ENCODE results near the gene SIRT2.
A peak's percentile ranks its signal among the peaks of the same experiment; 100 is the strongest.
"Not testable (repeated sequence)": the region's sequence is repeated elsewhere in the genome, so short reads cannot be mapped to it uniquely, and the experiment has no call there.

Gene SIRT2

DNA sequence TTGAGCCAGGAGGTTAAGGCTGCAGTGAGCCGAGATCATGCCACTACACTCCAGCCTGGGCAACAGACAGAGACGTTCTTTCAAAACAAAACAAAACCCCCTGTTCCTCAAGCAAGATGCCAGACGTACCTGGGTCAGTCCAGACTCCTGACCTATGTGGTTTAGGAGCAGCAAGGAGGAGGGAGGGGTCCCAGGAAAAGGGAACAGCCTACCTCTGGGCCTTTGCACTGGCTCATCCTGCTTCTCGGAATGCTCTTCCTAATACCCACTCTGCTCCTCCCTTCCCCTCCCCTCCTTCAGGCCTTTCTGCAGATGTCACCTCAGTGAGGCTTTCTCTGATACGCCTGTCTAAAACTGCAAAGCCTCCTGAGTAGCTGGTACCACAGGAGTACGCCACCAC is 30.9 kb downstream of the SIRT2 start:
- Mint-ChIP-seq H3K27me3 (no peaks in the 10 kb centered on the region), H3K36me3 (ENCODE audit: insufficient read depth) (peaks cover 33% of the 10 kb centered on the region), H3K4me1 (peaks cover 40% of the 10 kb centered on the region), H3K27ac (ENCODE audit: low read depth) (no peak overlapping the region), H3K4me3 (peak overlapping the region; percentile 86), H3K9me3 (no peaks in the 10 kb centered on the region)
- DNase-seq (ENCODE audit: low spot score in 2 of 2): no peak
- no peak for ATAC-seq (replicated peaks; ENCODE audit: extremely low read depth, poor library complexity, severe bottlenecking)

DNA sequence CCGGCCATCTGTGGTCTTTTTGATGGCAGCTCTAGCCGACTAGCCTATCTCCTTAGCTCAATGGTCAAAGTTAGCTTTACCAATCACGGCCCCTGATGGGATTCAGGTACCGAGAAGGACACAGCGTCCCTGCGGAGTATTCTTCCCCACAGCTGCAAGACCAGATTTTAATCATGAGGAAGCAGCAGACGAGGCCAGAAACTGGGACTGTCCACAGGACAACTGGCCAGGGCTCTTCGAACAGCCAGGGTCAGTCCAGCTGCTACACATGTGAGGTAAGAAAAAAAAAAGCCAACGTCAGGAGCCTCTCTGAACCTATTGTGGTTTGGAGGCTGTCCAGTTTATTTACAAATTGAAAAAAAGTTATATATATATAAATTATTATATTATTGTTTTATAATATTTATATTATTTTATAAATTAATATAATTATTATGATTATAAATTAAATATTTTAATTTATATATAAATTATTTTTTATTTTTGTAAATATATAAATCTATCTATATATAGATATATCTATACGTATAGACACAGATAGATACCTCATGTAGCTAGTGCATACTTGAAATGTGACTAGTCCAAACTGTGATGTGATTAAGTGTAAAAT is 32.1 kb downstream of the SIRT2 start:
- H3K4me3 Mint-ChIP-seq: no peak overlapping the region
- no peaks in the 10 kb centered on the region for H3K27me3 Mint-ChIP-seq
- no peak for ATAC-seq (replicated peaks; ENCODE audit: extremely low read depth, poor library complexity, severe bottlenecking)
- no peaks in the 10 kb centered on the region for H3K9me3 Mint-ChIP-seq
- peaks cover 30% of the 10 kb centered on the region for H3K36me3 Mint-ChIP-seq (ENCODE audit: insufficient read depth)
- H3K4me1 Mint-ChIP-seq: peaks cover 45% of the 10 kb centered on the region
- no peak overlapping the region for H3K27ac Mint-ChIP-seq (ENCODE audit: low read depth)
- DNase-seq (ENCODE audit: low spot score in 2 of 2): no peak

DNA sequence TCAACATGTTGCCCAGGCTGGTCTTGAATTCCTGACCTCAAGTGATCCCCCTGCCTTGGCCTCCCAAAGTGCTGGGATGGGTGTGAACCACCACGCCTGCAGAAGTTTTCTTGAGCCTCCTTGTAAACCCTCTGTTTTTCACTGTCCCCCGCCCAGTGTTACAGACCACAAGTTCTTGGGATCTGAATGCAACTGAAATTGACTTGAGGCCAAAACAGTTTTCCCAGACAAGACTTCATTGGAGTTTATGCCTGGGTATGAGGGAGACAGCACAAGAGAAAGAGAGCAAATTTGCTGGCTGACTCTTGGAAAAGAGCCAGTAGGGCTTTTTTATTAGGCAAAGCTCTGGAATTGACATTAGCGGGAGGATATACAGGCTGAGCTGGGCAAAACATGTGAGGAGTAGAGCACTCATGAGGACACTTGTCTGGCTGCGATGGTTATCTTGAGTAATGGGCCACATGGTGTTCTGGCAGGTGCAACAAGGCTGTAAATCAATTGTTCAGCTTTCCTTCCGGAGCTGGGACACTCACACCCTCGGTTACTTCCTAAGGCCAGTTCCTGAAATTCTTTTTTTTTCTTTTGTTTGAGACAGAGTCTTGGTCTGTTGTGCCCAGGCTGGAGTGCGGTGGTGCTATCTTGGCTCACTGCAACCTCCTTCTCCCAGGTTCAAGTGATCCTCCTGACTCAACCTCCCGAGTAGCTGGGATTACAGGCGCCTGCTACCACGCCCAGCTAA is 36.9 kb downstream of the SIRT2 start:
- Mint-ChIP-seq H3K4me1 (peaks cover 39% of the 10 kb centered on the region), H3K27me3 (no peaks in the 10 kb centered on the region), H3K36me3 (ENCODE audit: insufficient read depth) (peaks cover 22% of the 10 kb centered on the region), H3K4me3 (no peak overlapping the region), H3K27ac (ENCODE audit: low read depth) (no peak overlapping the region), H3K9me3 (no peaks in the 10 kb centered on the region)
- DNase-seq (ENCODE audit: low spot score in 2 of 2): no peak
- no peak for ATAC-seq (replicated peaks; ENCODE audit: extremely low read depth, poor library complexity, severe bottlenecking)

DNA sequence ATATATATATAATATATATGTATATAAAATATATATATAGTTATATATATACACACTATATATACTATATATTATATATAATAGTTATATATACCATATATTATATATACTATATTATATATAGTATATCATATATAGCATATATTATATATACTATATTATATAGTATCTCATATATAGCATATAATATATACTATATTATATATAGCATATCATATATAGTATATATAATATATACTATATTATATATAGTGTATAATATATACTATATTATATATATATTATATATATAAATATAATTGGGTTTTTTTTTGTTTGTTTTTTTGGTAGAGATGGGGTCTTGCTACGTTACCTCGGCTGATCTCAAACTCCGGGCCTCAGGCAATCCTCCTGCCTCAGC is 38.0 kb downstream of the SIRT2 start:
- Mint-ChIP-seq H3K9me3 (no peaks in the 10 kb centered on the region), H3K27ac (ENCODE audit: low read depth) (no peak overlapping the region), H3K36me3 (ENCODE audit: insufficient read depth) (peaks cover 23% of the 10 kb centered on the region), H3K4me1 (peaks cover 49% of the 10 kb centered on the region), H3K4me3 (no peak overlapping the region), H3K27me3 (no peaks in the 10 kb centered on the region)
- DNase-seq (ENCODE audit: low spot score in 2 of 2) (no peak), ATAC-seq (replicated peaks; ENCODE audit: extremely low read depth, poor library complexity, severe bottlenecking) (no peak)

DNA sequence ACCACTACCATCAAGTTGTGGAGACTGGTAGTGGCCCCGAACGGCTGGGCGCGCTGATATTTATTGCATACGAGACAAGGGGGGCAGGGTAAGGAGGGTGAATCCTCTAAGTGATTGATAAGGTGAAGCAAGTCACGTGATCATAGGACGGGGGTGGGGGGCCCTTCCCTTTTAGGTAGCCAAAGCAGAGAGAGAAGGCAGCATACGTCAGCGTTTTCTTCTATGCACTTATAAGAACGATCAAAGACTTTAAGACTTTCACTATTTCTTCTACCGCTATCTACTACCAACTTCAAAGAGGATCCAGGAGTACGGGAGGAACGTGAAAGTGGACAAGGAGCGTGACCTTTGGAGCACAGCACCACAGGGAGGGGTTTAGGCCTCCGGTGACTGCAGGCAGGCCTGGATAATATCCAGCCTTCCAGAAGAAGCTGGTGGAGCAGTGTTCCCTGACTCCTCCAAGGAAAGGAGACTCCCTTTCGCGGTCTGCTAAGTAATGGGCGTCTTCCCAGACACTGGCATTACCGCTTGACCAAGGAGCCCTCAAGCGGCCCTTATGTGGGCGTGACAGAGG is 39.7 kb downstream of the SIRT2 start:
- H3K9me3 Mint-ChIP-seq; H3K4me3 Mint-ChIP-seq; DNase-seq (ENCODE audit: low spot score in 2 of 2); H3K27me3 Mint-ChIP-seq; ATAC-seq (replicated peaks; ENCODE audit: extremely low read depth, poor library complexity, severe bottlenecking); H3K36me3 Mint-ChIP-seq (ENCODE audit: insufficient read depth); H3K27ac Mint-ChIP-seq (ENCODE audit: low read depth): not testable (repeated sequence)
- peaks cover 34% of the 10 kb centered on the region for H3K4me1 Mint-ChIP-seq

DNA sequence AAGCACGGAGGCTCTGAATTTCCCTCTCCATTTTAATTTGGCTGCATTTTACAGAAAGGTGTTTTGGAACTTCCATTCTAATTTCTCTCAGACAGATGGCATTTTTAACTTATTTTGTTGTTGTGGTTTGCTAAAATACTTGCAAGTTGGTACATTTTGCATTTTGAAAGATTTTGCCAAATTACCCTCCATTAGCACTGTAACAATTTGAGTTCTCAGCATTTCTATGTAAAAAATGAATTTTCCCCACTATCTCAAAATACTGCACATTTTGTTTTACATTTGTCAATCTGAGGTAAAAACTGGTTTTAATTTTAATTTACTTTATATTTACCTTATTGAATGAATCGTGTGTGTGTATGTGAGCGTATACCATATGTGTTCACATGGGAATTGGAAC is 42.6 kb downstream of the SIRT2 start:
- Mint-ChIP-seq H3K27ac (ENCODE audit: low read depth) (peak overlapping the region; percentile 92), H3K4me3 (peak overlapping the region; percentile 43), H3K9me3 (no peaks in the 10 kb centered on the region), H3K27me3 (no peaks in the 10 kb centered on the region), H3K36me3 (ENCODE audit: insufficient read depth) (peaks cover 8% of the 10 kb centered on the region), H3K4me1 (peaks cover 31% of the 10 kb centered on the region)
- no peak for DNase-seq (ENCODE audit: low spot score in 2 of 2)
- no peak for ATAC-seq (replicated peaks; ENCODE audit: extremely low read depth, poor library complexity, severe bottlenecking)

DNA sequence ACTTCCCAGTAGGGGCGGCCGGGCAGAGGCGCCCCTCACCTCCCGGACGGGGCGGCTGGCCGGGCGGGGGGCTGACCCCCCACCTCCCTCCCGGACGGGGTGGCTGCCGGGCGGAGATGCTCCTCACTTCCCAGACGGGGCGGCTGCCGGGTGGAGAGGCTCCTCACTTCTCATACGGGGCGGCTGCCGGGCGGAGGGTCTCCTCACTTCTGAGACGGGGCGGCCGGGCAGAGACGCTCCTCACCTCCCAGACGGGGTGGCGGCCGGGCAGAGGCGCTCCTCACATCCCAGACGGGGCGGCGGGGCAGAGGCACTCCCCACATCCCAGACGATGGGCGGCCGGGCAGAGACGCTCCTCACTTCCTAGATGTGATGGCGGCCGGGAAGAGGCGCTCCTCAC is 43.7 kb downstream of the SIRT2 start:
- H3K36me3 Mint-ChIP-seq (ENCODE audit: insufficient read depth): peaks cover 12% of the 10 kb centered on the region
- not testable (repeated sequence) for DNase-seq (ENCODE audit: low spot score in 2 of 2); H3K27ac Mint-ChIP-seq (ENCODE audit: low read depth); ATAC-seq (replicated peaks; ENCODE audit: extremely low read depth, poor library complexity, severe bottlenecking); H3K4me3 Mint-ChIP-seq; H3K9me3 Mint-ChIP-seq; H3K27me3 Mint-ChIP-seq
- peaks cover 38% of the 10 kb centered on the region for H3K4me1 Mint-ChIP-seq

DNA sequence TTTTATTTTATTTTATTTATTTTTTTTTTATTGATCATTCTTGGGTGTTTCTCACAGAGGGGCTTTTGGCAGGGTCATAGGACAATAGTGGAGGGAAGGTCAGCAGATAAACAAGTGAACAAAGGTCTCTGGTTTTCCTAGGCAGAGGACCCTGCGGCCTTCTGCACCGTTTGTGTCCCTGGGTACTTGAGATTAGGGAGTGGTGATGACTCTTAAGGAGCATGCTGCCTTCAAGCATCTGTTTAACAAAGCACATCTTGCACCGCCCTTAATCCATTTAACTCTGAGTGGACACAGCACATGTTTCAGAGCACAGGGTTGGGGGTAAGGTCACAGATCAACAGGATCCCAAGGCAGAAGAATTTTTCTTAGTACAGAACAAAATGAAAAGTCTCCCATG is 44.5 kb downstream of the SIRT2 start:
- not testable (repeated sequence) for H3K9me3 Mint-ChIP-seq; DNase-seq (ENCODE audit: low spot score in 2 of 2); H3K27me3 Mint-ChIP-seq; H3K27ac Mint-ChIP-seq (ENCODE audit: low read depth); H3K4me3 Mint-ChIP-seq; ATAC-seq (replicated peaks; ENCODE audit: extremely low read depth, poor library complexity, severe bottlenecking)
- peaks cover 19% of the 10 kb centered on the region for H3K36me3 Mint-ChIP-seq (ENCODE audit: insufficient read depth)
- peaks cover 36% of the 10 kb centered on the region for H3K4me1 Mint-ChIP-seq

DNA sequence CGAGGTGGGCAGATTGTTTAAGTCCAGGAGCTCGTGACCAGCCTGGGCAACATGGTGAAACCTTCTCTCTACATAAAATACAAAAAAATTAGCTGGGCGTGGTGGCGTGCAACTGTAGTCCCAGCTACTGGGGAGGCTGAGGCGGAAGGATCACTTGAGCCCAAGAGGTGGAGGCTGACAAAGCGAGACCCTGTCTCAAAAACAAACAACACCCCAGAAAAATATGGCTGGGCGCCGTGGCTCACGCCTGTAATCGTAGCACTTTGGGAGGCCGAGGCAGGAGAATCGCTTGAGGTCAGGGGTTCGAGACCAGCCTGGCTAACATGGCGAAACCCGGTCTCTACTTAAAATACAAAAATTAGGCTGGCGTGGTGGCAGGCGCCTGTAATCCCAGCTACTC is 46.2 kb downstream of the SIRT2 start:
- Mint-ChIP-seq H3K36me3 (ENCODE audit: insufficient read depth) (peaks cover 33% of the 10 kb centered on the region), H3K27me3 (no peaks in the 10 kb centered on the region), H3K9me3 (no peaks in the 10 kb centered on the region), H3K4me3 (peak overlapping the region; percentile 90), H3K27ac (ENCODE audit: low read depth) (peak overlapping the region; percentile 88), H3K4me1 (peaks cover 47% of the 10 kb centered on the region)
- no peak for ATAC-seq (replicated peaks; ENCODE audit: extremely low read depth, poor library complexity, severe bottlenecking)
- DNase-seq (ENCODE audit: low spot score in 2 of 2): no peak

DNA sequence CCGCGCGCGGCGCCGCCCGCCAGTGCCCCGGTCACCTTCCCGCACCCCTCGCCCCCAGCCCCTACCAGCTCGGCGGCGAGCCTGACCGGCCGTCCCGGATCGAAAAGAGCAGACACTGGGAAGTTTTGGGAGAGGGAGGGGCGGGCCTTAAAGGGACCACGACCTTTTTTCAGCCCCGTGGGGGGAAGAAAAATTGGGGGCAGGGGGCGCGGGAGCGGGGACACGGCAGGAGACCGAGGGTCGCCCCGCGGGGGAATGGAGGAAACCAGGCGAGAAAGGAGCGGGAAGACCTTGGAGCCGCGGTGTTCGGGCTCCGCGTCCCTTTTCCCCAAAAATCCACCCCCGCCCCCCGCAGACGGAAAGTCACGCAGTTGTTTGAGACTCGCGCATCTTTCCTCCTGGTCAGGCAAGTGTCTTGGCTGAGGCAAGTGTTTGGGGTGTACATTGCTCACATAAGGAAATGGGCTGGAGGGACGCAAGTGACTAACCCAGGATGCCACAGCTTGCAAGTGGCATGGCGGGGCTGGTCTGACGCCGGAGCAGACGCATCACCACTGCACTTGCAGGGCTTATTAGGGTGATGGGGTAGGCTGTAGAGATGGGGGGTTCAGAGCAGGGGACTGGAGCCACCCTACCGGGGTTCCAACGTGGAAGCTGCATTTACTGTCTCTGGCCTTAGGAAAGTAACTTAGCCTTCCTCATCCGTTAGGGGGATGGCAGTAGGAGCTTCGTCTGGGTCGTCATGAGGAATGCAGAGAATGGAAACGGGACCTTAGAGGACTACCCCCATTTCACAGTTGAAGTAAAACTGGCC is 47.0 kb downstream of the SIRT2 start:
- peak overlapping the region; percentile 90 for H3K4me3 Mint-ChIP-seq
- DNase-seq (ENCODE audit: low spot score in 2 of 2) (peak; percentile 36 to 55), ATAC-seq (replicated peaks; ENCODE audit: extremely low read depth, poor library complexity, severe bottlenecking) (no peak)
- H3K27me3 Mint-ChIP-seq: no peaks in the 10 kb centered on the region
- peaks cover 38% of the 10 kb centered on the region for H3K36me3 Mint-ChIP-seq (ENCODE audit: insufficient read depth)
- peak overlapping the region; percentile 88 for H3K27ac Mint-ChIP-seq (ENCODE audit: low read depth)
- H3K9me3 Mint-ChIP-seq: no peaks in the 10 kb centered on the region
- peaks cover 49% of the 10 kb centered on the region for H3K4me1 Mint-ChIP-seq

DNA sequence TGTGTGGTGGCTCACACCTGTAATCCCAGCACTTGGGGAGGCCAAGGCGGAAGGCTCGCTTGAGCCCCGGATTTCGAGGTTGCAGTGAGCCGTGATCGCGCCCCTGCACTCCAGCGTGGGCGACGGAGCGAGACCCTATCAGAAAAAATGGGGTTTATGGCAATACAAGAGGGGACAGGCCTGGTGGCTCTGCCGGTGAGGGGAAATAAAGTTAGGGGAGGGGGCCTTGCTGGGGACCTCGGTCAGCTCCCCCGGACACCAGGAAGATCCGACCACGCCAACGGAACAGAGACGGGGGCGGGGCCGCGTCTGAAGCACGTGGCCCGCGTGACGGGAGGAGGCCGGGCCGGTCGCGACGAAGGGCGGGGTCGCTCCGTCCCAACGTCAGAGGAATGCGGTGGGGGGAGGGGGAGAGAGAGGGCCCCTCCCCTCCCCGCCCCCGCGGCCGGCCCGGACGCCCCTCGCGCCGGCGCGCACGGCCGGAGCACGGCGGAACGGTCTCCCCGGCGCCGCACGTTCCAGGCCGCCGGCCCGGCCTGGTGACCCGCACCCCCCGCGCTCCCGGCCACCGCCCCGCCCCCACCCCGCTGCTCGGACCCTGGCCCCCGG is 47.7 kb downstream of the SIRT2 start:
- DNase-seq (ENCODE audit: low spot score in 2 of 2) (peak; percentile 66 to 78), ATAC-seq (replicated peaks; ENCODE audit: extremely low read depth, poor library complexity, severe bottlenecking) (no peak)
- peak overlapping the region; percentile 90 for H3K4me3 Mint-ChIP-seq
- peaks cover 48% of the 10 kb centered on the region for H3K4me1 Mint-ChIP-seq
- H3K27ac Mint-ChIP-seq (ENCODE audit: low read depth): peak overlapping the region; percentile 98
- H3K27me3 Mint-ChIP-seq: no peaks in the 10 kb centered on the region
- peaks cover 40% of the 10 kb centered on the region for H3K36me3 Mint-ChIP-seq (ENCODE audit: insufficient read depth)
- H3K9me3 Mint-ChIP-seq: no peaks in the 10 kb centered on the region

DNA sequence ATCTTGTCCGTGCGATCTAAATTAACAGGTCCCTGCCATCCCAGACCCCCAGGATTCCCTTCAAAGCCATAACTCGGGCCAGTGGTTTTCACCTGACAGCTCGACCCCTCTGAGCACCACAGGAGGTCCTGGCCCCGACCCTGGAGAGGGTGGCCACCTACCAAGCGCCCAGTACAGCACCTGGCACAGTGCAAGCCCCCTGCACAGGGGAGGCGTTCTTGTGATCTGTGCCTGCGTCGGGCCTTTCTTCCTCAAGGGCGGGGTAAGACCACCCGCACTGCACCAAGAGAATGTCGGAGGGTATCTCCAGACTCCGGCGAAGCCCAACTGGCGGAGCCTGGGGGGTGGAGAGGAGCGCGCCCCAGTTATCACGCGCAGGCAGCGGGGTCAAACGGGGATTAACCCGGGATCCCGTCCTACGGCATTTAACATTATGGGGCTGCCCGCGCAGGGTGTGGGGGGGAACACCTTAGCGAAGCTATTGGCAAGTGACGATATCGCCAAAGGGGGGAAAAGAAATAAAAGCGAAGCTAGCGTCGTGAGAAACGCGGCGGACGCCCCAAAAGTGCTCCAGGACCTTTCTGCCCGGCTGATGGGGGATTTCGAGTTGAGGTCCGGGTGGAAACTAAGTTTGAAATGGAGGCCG is 48.3 kb downstream of the SIRT2 start:
- no peak for ATAC-seq (replicated peaks; ENCODE audit: extremely low read depth, poor library complexity, severe bottlenecking)
- peak overlapping the region; percentile 98 for H3K27ac Mint-ChIP-seq (ENCODE audit: low read depth)
- no peak for DNase-seq (ENCODE audit: low spot score in 2 of 2)
- no peaks in the 10 kb centered on the region for H3K9me3 Mint-ChIP-seq
- peaks cover 46% of the 10 kb centered on the region for H3K4me1 Mint-ChIP-seq
- no peaks in the 10 kb centered on the region for H3K27me3 Mint-ChIP-seq
- H3K36me3 Mint-ChIP-seq (ENCODE audit: insufficient read depth): peaks cover 46% of the 10 kb centered on the region
- H3K4me3 Mint-ChIP-seq: peak overlapping the region; percentile 90
